Muscle of arm (tissue), 12 donors: ENCODE measurements around the gene ST3GAL3. TPM values are rescaled to one million over a fixed set of nuclear protein-coding genes. Genes with fewer than 3 reads are reported as not detected.

Experiments
- DNase-seq: peaks from one replicate; pipeline ENCODE4 v3.0.0-alpha.2; 2013
- polyA plus RNA-seq, 12 donors: library from polyadenylated mRNA; unstranded; fragments of 120-200 nt; gene quantifications; one replicate each; pipeline ENCODE4 v1.2.1, GENCODE V29; 2013; ENCODE audit not compliant: insufficient read length in 12 of 12

Gene ST3GAL3
- polyA plus RNA-seq, 12 donors: 27.0 to 49.2 (median 34.1) TPM; not detected in 1

DNA sequence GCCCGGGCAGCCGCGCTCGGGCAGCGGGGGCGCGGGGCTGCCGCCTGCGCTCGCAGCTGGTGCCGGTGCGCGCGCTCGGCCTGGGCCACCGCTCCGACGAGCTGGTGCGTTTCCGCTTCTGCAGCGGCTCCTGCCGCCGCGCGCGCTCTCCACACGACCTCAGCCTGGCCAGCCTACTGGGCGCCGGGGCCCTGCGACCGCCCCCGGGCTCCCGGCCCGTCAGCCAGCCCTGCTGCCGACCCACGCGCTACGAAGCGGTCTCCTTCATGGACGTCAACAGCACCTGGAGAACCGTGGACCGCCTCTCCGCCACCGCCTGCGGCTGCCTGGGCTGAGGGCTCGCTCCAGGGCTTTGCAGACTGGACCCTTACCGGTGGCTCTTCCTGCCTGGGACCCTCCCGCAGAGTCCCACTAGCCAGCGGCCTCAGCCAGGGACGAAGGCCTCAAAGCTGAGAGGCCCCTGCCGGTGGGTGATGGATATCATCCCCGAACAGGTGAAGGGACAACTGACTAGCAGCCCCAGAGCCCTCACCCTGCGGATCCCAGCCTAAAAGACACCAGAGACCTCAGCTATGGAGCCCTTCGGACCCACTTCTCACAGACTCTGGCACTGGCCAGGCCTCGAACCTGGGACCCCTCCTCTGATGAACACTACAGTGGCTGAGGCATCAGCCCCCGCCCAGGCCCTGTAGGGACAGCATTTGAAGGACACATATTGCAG, 229.3 kb downstream of the ST3GAL3 start:
- no peak for DNase-seq

GRCh38 chr1:43937179-43937865, 230.0 kb downstream of the ST3GAL3 start:
- DNase-seq: no peak

GRCh38 chr1:43938383-43938782, 231.0 kb downstream of the ST3GAL3 start:
- DNase-seq: no peak

GRCh38 chr1:43938892-43939587, 231.7 kb downstream of the ST3GAL3 start:
- DNase-seq: no peak

- DNase-seq: no peak
These were observed 235.1 kb downstream of the ST3GAL3 start for GRCh38 chr1:43942411-43942810.

GRCh38 chr1:43944860-43945259, 237.5 kb downstream of the ST3GAL3 start:
- DNase-seq: no peak

DNA sequence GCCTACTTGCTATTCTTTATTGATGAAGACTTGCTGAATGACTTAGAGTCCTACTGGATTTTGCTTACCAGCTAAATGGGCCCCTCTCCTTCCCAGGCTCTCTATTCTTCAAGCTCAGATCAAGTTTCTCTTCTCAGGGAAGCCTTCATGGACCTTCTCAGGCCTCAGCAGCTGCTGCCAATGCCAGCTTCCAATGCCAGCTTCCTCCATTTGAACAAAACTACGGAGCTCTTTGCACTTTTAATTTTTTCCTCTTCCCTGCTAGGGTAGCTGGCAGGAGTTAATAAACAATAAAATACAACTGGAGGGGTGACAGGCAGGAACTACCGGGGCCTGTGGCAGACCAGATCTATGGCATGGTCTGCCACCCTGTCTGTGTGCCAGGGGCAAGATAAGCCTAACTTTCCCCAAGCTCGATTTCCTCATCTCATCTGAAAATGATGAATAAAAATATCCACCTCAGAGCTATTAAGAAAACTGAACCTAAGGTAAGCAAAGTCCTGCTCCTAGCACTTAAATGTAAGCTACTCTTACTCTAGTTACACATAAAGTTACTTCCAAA, 238.4 kb downstream of the ST3GAL3 start:
- DNase-seq: no peak

GRCh38 chr1:43946236-43947060, 239.1 kb downstream of the ST3GAL3 start, which contains the start of gene IPO13:
Gene IPO13 (plus strand): TSS chr1:43946950. CDS start chr1:43947601, 651 bp downstream.
- DNase-seq: peak; percentile 96

GRCh38 chr1:43947061-43947873, 239.9 kb downstream of the ST3GAL3 start:
- no peak for DNase-seq

DNA sequence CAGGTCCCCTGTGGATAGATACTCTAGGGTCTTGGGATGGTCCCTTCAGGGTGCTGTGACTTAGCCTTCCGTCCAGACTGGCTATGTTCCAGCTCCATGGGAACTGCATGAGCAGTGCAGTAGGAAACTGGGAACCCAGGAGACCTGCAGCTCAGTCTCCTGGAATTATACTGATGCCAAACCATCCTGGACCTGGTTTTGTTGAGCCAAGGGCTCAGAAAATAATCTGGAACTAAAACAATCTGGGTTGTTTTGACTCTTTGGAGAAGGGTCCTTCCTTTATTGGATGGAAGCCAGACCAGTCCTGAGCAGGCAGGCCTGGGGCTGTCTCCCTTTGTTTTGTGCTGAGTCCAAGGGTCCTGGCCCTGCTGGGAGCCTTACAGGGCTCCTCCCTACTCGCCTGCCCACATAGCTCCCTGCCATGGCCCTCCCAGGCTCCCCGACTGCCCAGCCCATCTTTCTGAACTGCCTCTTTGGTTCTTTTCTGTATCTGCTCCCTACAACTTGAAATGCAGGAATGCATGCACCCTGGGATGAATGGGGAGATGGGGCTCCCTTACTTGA, 240.6 kb downstream of the ST3GAL3 start:
- DNase-seq: no peak

DNA sequence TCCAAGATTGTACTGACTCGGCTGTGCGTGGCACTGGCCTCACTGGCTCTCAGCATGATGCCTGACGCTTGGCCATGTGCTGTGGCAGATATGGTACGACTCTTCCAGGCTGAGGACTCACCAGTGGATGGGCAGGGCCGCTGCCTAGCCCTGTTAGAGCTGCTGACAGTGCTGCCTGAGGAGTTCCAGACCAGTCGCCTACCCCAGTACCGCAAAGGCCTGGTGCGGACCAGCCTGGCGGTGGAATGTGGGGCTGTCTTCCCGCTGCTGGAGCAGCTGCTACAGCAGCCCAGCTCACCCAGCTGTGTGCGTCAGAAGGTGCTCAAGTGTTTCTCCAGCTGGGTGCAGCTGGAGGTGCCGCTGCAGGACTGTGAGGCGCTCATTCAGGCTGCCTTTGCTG, 242.3 kb downstream of the ST3GAL3 start:
- DNase-seq: no peak

- no peak for DNase-seq
These were observed 244.0 kb downstream of the ST3GAL3 start for GRCh38 chr1:43951021-43951985.

DNA sequence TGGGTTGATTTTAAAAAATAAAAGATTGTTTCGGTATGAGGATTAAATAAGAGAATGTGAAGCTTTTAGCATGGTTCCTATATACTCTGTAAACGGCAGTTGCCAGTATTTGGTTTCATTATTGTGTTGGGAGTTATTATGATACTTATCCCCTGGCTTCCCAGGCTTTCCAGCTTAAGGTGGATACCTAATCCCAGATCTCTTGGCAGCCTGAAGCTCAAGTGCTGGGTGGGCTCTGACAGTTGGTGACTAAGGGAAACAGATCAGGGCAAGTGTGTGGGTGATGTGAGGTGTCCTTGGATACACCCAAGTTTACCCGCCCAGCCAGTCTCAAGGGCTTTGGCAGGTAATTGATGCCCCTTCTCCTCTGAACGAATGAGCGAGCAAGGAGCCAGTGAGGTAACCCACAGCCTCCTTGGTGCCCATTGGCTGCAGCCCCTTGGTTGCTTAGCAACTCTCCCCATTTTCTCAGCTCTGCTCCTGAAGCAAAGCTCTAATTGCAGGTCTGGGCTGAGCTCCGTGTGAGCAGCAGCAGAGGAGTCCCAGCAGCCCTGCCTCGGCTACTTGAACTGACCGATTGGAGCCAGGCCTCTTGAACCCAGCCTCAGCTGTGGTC, 245.5 kb downstream of the ST3GAL3 start:
- no peak for DNase-seq

DNA sequence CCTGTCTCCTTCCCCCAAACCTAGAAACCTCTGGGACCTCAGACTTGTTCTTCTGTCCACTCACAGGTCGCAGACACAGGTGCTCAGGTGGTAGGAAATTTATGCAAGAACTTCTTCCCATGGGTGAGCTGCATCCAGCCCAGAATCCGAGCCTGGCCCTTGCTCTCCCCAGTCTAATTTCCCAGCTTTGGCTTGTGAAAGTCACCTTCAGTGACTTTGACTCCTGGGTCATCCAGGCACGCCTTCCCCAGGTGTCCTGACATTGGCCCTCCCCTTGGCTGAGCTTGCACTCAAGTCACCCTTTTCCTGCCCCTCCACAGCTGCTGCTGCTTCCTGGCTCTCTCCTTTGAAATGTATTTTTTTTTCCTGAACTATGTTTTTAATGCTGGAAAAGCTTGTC, 246.0 kb downstream of the ST3GAL3 start:
- no peak for DNase-seq

GRCh38 chr1:43954036-43954435, 246.7 kb downstream of the ST3GAL3 start:
- no peak for DNase-seq

DNA sequence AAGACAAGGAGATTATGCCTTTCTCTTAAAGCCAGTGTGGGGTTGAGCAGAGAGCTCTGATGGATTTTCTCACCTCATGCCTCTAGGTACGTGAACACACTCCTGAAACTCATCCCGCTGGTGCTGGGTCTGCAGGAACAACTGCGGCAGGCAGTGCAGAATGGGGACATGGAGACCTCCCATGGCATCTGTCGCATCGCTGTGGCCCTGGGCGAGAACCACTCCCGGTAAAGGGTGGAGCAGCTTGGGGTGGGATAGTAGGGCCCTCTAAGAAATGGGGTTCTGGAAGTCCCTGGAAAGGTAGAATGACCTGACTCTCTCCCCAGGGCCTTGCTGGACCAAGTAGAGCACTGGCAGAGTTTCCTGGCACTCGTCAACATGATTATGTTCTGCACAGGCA, 248.9 kb downstream of the ST3GAL3 start:
- DNase-seq: no peak

DNA sequence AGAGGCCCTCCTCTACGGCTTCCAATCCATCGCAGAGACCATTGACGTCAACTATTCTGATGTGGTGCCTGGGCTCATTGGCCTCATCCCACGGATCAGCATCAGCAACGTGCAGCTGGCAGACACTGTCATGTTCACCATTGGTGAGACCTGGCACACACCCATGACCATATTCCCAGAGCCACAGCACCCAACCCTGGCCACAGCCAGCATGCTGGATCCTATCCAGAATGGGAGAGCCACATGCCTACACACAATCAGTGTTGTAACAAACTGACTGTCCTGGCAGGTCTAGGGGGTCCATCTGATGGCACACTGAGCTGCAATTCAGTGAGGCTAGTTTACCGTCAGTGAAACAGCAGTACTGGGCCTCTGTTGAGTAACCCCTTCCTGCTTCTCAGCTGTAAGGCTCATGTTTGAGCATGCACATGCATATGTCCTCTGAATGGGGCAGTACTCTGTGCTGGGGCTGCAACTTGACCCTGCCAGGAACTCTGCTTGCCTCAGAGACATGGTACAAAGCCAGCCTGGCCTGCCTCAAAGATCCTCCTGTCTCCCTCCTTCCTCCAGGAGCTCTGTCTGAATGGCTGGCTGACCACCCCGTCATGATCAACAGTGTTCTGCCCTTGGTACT, 250.2 kb downstream of the ST3GAL3 start:
- no peak for DNase-seq
